Upper lobe of left lung (tissue), 4 donors: ENCODE data around the gene MEGF6.

Experiments
- POLR2A ChIP-seq, 4 donors: fragments of 450-650 bp; IDR thresholded peaks; one replicate each; pipeline ENCODE4 v1.5.1; 2016 to 2017; ENCODE audit warnings: antibody characterized with exemption in 4 of 4, mild to moderate bottlenecking in 2 of 4
- TF ChIP-seq, protein P1 (sequence below), 6 experiments: fragments of 450-650 bp in 4 of 6; fragments of 200-600 bp in 2 of 6; sonication (generic) in 2 of 6; IDR thresholded peaks; one replicate each; pipeline ENCODE4 v1.5.1; 2016 to 2019; ENCODE audit warnings: antibody characterized with exemption in 6 of 6

DNA sequence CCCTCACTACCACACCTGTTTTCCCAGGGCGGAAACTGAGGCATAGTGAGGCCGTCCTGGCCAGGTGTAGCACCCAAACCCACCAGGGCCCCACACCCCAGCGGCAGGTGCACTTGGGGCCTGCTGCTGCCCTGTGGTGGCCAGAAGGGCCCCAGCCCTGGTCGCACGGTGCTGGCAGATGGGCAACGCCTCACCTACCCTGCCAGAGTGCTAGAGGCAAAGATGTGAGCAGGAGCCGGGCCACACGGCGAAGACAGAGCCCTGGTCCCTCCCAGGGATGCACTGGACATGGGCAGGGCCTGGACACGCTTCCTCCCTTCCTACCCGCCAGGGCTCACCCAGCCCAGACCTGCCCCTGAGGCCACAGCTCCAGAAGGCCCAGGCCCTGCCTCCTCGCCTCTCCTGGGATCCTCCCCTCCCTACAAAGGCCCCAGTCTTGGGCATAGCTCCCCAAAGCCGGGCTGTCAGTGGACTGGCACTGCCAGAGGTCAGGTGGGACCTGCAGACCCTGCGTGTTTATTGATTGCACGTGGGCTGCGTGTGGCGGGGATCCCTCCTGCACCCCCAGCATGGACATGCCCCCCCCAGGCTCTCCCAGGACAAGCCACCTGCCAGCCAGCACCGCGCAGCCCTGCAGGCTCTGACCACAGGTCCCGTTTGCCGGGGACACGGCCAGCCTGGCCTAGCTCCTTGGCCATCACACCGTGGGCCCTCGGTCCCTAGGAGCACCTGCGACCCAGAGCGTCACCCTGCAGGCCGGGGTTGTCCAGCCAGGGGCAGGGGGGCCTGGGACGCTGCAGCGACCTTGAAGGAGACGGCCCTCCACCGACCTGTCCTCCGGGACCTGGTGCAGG, 44.1 kb downstream of the MEGF6 start:
- TF ChIP-seq, protein P1, sequence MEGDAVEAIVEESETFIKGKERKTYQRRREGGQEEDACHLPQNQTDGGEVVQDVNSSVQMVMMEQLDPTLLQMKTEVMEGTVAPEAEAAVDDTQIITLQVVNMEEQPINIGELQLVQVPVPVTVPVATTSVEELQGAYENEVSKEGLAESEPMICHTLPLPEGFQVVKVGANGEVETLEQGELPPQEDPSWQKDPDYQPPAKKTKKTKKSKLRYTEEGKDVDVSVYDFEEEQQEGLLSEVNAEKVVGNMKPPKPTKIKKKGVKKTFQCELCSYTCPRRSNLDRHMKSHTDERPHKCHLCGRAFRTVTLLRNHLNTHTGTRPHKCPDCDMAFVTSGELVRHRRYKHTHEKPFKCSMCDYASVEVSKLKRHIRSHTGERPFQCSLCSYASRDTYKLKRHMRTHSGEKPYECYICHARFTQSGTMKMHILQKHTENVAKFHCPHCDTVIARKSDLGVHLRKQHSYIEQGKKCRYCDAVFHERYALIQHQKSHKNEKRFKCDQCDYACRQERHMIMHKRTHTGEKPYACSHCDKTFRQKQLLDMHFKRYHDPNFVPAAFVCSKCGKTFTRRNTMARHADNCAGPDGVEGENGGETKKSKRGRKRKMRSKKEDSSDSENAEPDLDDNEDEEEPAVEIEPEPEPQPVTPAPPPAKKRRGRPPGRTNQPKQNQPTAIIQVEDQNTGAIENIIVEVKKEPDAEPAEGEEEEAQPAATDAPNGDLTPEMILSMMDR (IDR thresholded peaks at IDR 0.05), result no peak
- no peak for TF ChIP-seq POLR2A (IDR thresholded peaks at IDR 0.05)
